LNCaP clone FGC (cell line): ENCODE measurements around the gene TRIM33.

ENCODE experiments used
- DNase-seq: peaks from one replicate; pipeline ENCODE4 v3.0.0-alpha.2; 2011; ENCODE audit warnings: low read depth
- H3K4me3 ChIP-seq: 2 replicates; pipeline ENCODE4 v1.5.1; 2011; ENCODE audit warnings: mild to moderate bottlenecking, low read depth, low read length, control low read depth
- TF ChIP-seq, protein P1 (sequence below): IDR thresholded peaks from 2 replicates; pipeline ENCODE4 v1.5.1; 2012; ENCODE audit warnings: mild to moderate bottlenecking; ENCODE audit not compliant: control insufficient read depth, insufficient read depth; ENCODE audit errors: extremely low read depth

Gene TRIM33

DNA sequence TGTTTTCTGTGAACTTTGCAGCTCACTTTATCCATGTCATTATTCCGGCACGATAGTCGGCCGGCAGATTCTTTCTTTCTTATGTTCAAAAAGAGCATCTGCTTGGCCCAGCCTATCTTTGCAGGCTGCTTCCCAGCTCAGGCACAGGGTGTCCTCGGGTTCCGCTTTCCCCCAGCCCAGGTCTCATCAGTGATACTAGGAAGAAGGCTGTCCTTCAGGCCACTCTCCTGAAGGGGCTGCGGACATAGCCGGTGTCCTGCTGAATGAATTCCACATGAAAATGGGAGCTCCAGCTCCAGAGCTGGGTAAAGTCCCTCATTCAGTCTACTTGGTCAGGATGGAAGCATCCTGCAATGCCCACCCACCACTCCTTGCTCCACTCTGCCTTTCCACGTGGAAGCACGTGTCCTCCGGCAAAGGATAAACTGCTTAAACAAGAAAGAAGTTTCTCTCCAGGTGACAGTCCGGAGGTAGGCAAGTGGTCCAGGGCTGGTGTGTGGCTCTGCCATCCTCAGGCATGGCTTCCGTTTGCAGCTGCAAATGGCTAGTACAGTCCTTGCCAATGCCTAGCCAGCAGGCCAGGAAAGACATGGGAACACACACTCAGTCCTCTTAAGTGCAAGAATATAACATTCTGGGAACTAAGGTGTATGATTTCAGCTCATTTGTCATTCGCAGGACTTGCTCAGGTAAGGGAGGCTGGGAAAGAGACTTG, 161.0 kb downstream of the TRIM33 start:
- TF ChIP-seq, protein P1, sequence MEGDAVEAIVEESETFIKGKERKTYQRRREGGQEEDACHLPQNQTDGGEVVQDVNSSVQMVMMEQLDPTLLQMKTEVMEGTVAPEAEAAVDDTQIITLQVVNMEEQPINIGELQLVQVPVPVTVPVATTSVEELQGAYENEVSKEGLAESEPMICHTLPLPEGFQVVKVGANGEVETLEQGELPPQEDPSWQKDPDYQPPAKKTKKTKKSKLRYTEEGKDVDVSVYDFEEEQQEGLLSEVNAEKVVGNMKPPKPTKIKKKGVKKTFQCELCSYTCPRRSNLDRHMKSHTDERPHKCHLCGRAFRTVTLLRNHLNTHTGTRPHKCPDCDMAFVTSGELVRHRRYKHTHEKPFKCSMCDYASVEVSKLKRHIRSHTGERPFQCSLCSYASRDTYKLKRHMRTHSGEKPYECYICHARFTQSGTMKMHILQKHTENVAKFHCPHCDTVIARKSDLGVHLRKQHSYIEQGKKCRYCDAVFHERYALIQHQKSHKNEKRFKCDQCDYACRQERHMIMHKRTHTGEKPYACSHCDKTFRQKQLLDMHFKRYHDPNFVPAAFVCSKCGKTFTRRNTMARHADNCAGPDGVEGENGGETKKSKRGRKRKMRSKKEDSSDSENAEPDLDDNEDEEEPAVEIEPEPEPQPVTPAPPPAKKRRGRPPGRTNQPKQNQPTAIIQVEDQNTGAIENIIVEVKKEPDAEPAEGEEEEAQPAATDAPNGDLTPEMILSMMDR: no peak
- DNase-seq: no peak
- no peak overlapping the region for H3K4me3 ChIP-seq

- TF ChIP-seq, protein P1: no peak
- no peak overlapping the region for H3K4me3 ChIP-seq
- DNase-seq: no peak
These were observed 163.4 kb downstream of the TRIM33 start for GRCh38 chr1:114347431-114348209.

GRCh38 chr1:114346480-114347029, 164.4 kb downstream of the TRIM33 start:
- peak overlapping the region; percentile 49 for H3K4me3 ChIP-seq
- DNase-seq: peak; percentile 90
- TF ChIP-seq, protein P1: peak; percentile 100

- H3K4me3 ChIP-seq: peak overlapping the region; percentile 49
- TF ChIP-seq, protein P1: no peak
- DNase-seq: no peak
These were observed 165.0 kb downstream of the TRIM33 start for GRCh38 chr1:114345930-114346479.

DNA sequence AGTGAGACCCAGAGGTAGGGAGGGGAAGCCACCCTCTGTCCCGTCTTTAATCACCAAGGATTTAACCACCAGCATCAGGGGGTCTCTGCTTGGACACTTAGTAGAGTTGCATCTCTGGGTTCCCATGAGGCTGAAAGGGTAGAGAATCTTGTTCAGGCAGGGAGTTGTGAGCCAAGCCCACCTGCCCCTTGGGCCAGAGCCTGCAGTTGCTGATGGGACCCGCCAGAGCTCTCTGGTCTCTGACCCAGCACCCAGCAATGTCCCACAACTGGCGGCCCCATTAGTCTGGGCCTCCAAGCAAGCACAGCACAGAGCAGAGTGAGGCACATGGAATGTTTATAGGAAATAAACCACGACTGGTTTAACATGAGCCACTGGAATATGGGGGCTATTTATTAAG, 166.3 kb downstream of the TRIM33 start:
- H3K4me3 ChIP-seq: no peak overlapping the region
- TF ChIP-seq, protein P1: no peak
- no peak for DNase-seq
